Skeletal muscle tissue (tissue), 4 donors: ENCODE data around the gene ZNF747. TPM values are rescaled to one million over a fixed set of nuclear protein-coding genes. Genes with fewer than 3 reads are reported as not detected.

Experiments used
- H3K27ac ChIP-seq: one replicate; pipeline ENCODE4 v1.7.0; 2013; ENCODE audit warnings: mild to moderate bottlenecking, low read depth, low read length, inconsistent platforms
- H3K27me3 ChIP-seq, 3 donors: one replicate each; pipeline ENCODE4 v1.7.0; 2013; ENCODE audit warnings: low read length in 3 of 3; ENCODE audit not compliant: control insufficient read depth in 3 of 3, insufficient read depth in 3 of 3
- H3K36me3 ChIP-seq, 3 donors: one replicate each; pipeline ENCODE4 v1.7.0; 2013; ENCODE audit warnings: low read length in 3 of 3; ENCODE audit not compliant: control insufficient read depth in 3 of 3, insufficient read depth in 3 of 3
- H3K4me1 ChIP-seq, 3 donors: one replicate each; pipeline ENCODE4 v1.7.0; 2013; ENCODE audit warnings: low read length in 3 of 3, mild to moderate bottlenecking in 3 of 3; ENCODE audit not compliant: control insufficient read depth in 3 of 3, insufficient read depth in 3 of 3
- H3K4me3 ChIP-seq, 3 donors: one replicate each; pipeline ENCODE4 v1.7.0; 2013; ENCODE audit warnings: low read length in 3 of 3
- H3K9ac ChIP-seq, 3 donors: one replicate each; pipeline ENCODE4 v1.7.0; 2013; ENCODE audit warnings: low read length in 3 of 3, mild to moderate bottlenecking in 3 of 3, moderate library complexity in 2 of 3, low read depth in 1 of 3
- H3K9me3 ChIP-seq, 3 donors: one replicate each; pipeline ENCODE4 v1.7.0; 2013; ENCODE audit warnings: low read length in 3 of 3; ENCODE audit not compliant: control insufficient read depth in 3 of 3
- total RNA-seq: library from RNA; depleted of rRNA; stranded (reverse); fragments of >200 nt; gene quantifications from one replicate; pipeline ENCODE4 v1.2.3, GENCODE V29; 2014
- donor health status: Osteomylitis.

Gene ZNF747
- total RNA-seq, 1 donor from 2014 or later = 8.4 TPM

DNA sequence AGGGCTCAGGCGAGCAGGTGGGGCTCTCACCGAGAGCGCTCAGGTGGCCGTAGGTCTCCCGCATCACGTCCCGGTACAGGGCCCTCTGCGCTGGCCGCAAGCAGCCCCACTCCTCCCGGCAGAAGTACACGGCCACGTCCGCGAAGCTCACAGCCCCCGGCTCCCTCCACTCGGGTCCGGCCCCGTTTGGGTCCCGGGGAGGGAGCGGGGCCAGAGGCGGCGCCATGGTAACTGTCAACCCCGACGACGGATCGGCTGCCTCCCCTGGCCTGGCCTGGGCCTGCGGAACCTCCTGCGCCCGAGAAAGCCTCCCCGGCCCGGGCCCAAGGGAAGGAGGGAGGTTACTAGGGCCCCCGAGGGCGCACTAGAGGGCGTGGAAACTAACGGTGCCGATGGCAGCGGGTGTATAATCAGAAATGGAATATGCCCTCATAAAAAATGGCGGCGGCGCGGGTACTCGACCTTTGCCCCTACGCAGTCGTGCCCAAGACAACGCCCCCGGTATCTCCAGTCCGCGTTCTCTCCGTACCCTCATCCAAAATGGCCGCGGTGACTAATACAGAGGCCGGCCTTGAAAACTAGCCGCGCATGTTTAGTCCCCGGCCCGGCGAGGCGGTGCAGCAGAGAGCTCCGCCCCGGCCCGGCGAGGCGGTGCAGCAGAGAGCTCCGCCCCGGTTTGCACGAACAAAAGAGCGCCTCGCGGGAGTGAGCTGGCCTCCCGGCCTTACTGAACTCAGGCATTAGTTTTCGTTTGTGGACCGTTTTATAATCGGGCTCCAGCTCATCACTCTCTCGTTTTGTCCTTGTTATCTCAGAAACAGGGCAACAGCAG is 23.5 kb upstream of the ZNF747 start, which contains the start of gene ZNF764:
Gene ZNF764, minus strand, starts transcription at position 418 of the 832 bp plus-strand sequence. Its CDS starts 192 bp downstream, at position 226.
- Histone ChIP-seq H3K4me1 (peaks cover 23 to 32% (median 23%) of the 10 kb centered on the region in 3 donors), H3K4me3 (peak within 1 kb of the TSS; percentile 80 to 88 (median 86)), H3K27ac (peak within 1 kb of the TSS; percentile 97), H3K27me3 (peaks cover 0 to 2% (median 0%) of the 10 kb centered on the region in 3 donors), H3K9ac (peak within 1 kb of the TSS; percentile 89 to 95 (median 94)), H3K9me3 (no peaks in the 10 kb centered on the region), H3K36me3 (peaks cover 13 to 18% (median 13%) of the 10 kb centered on the region in 3 donors)

DNA sequence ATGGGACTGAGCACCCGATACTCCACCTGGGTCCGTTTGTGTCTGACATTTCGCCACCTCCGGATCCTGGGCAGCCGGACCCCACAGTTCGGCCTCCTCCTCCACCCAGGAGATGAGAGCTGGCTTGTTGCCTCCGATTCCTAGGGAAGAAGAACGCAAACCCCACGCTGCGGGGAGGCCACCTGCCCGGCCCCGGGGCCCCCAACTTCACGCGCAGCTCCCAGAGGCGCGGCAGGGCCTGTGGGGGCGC is 23.0 kb upstream of the ZNF747 start:
- peak overlapping the region; percentile 80 to 88 (median 86) for H3K4me3 ChIP-seq
- H3K9me3 ChIP-seq = no peaks in the 10 kb centered on the region
- peak overlapping the region; percentile 89 to 95 (median 94) for H3K9ac ChIP-seq
- H3K36me3 ChIP-seq = peaks cover 13 to 23% (median 18%) of the 10 kb centered on the region in 3 donors
- H3K27ac ChIP-seq = peak overlapping the region; percentile 97
- peaks cover 26 to 35% (median 27%) of the 10 kb centered on the region in 3 donors for H3K4me1 ChIP-seq
- peaks cover 0 to 2% (median 0%) of the 10 kb centered on the region in 3 donors for H3K27me3 ChIP-seq

DNA sequence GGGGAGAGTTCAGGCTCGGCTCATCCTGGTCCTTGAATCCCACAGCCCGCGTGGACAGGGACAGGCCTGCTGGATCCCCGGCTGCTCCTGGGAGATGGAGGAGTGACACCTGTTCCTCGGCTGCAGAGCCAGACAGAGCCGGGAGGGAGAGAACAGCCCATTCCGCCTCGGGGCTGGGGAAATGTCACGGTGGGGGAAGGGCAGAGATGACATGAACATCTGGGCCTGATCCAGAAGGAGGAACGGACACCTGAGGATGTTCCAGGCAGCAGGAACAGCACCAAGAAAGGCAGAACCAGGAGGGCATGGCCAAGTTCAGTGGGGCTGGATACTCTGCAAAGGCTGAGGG is 21.4 kb upstream of the ZNF747 start:
- H3K36me3 ChIP-seq = peaks cover 13 to 24% (median 19%) of the 10 kb centered on the region in 3 donors
- H3K27ac ChIP-seq = no peak overlapping the region
- no peaks in the 10 kb centered on the region for H3K27me3 ChIP-seq
- H3K9me3 ChIP-seq = no peaks in the 10 kb centered on the region
- no peak overlapping the region for H3K4me3 ChIP-seq
- H3K4me1 ChIP-seq = peaks cover 26 to 34% (median 27%) of the 10 kb centered on the region in 3 donors
- peak overlapping the region in 1 of 3 donors; percentile 33 for H3K9ac ChIP-seq

DNA sequence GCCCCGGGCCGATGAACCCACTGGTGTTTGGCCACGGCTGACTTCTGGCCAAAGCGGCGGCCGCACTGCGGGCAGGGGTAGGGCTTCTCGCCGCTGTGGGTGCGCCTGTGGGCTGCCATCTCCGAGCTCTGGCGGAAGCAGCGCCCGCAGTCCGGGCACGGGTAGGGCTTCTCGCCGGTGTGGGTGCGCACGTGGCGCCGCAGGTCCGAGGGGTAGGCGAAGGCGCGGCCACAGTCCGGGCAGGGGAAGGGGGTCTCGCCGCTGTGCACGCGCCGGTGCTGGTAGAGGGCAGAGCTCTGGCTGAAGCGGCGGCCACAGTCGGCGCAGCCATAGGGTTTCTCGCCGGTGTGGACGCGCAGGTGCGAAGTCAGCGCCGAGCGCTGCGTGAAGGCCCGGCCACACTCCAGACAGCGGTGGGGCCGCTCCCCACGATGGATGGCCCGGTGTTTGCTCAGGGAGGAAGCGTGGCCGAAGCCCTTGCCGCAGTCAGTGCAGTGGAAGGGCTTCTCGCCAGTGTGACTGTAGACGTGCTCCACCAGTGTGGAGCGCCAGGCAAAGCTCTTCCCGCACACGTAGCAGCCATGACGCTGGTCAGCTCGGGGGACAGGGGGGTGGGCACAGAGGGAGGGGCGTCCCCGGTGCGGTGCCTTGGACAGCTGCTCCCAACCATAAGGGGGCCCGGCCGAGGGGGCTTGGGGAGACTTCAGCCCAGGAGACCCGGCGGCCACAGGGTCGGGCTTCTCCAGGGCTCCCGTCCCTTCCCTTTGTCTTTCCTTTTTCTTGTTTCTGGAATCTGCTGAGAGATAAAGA is 20.9 kb upstream of the ZNF747 start:
- H3K27ac ChIP-seq = no peak overlapping the region
- H3K4me3 ChIP-seq = no peak overlapping the region
- no peaks in the 10 kb centered on the region for H3K9me3 ChIP-seq
- H3K9ac ChIP-seq = no peak overlapping the region
- peaks cover 13 to 24% (median 19%) of the 10 kb centered on the region in 3 donors for H3K36me3 ChIP-seq
- H3K27me3 ChIP-seq = no peaks in the 10 kb centered on the region
- H3K4me1 ChIP-seq = peaks cover 23 to 31% (median 24%) of the 10 kb centered on the region in 3 donors

DNA sequence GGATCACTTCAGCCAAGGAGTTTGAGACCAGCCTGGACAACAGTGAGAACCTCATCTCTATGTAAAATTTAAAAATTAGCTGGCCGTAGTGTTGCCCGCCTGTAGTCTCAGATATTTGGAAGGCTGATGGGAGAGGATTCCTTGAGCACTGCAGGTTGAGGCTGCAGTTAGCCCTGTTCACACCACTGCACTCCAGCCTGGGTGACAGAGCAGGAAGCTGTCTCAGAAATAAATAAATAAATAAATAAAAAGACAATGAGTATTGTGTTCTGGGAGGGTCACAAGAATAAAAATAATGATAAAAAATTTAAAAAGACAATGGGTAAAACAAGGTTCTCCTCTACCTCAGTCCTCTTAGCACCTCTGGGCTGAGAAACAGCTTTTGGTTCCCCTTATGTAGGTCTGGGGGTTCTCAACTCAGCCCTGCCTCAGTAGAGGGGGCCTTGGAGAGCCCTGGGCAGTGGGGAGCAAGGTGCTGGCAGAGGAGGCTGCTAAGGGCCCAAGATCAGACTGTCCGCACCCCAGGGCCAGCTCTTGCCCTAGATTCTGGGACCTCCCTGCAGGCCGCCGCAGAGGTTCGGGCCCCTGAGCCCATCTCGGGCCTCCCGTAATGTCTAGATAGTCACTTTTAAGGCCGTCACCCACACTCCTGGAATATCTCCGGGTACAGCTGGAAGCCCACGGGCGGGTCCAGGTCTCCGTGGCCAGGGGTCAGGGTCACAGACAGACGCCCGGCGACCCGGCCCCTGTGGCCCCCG is 20.1 kb upstream of the ZNF747 start:
- H3K4me1 ChIP-seq = peaks cover 23 to 31% (median 24%) of the 10 kb centered on the region in 3 donors
- H3K9me3 ChIP-seq = no peaks in the 10 kb centered on the region
- H3K36me3 ChIP-seq = peaks cover 13 to 24% (median 19%) of the 10 kb centered on the region in 3 donors
- no peak overlapping the region for H3K9ac ChIP-seq
- H3K27me3 ChIP-seq = no peaks in the 10 kb centered on the region
- H3K27ac ChIP-seq = no peak overlapping the region
- H3K4me3 ChIP-seq = no peak overlapping the region

DNA sequence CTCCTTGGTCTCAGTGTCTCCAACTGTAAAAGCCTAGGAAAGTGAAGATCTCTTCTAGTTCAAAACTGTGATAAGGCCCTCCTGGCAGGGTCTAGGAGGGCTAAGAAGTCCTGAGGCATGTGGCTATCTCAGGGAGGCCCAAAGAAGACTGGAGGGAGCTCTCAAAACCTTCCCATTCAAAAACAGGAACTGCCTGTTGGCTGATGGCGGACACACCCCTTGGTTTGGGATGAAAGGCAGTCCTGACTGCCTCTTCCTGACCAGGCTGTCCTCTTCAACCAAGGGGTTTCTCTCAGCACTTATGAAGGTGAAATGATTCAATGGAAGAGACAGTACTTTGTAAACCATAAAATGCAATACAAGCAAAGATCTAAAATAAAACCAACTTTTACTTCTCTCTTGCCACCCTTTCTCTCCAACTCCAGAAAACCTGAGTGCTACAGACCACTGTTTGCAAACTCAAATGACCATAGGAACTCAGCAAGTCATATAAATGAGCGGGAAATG is 18.8 kb upstream of the ZNF747 start:
- H3K4me3 ChIP-seq = no peak overlapping the region
- H3K27ac ChIP-seq = no peak overlapping the region
- no peaks in the 10 kb centered on the region for H3K27me3 ChIP-seq
- peaks cover 13 to 24% (median 19%) of the 10 kb centered on the region in 3 donors for H3K36me3 ChIP-seq
- H3K4me1 ChIP-seq = peaks cover 17 to 32% (median 23%) of the 10 kb centered on the region in 3 donors
- no peaks in the 10 kb centered on the region for H3K9me3 ChIP-seq
- H3K9ac ChIP-seq = peak overlapping the region in 1 of 3 donors; percentile 0

DNA sequence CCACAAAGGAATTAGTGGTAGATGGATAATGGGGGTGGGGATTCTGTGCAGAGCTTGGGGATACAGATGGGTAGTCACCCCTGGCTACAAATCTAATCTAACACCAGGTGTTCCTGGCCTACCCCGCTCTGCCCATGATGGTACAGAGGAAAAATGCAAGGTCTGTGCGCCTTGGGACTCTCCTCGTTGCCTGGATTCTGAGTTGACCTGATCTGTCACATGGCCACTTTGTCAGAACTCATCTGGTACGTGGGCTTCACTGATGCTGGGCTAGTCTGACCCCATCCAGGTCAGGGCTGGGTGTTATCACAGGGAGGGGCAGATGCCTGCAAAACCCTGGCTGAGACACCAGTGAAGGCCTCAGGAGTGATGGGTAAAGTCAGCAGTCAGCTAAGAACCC is 18.3 kb upstream of the ZNF747 start:
- Histone ChIP-seq H3K9ac (peak overlapping the region in 1 of 3 donors; percentile 0), H3K36me3 (peaks cover 13 to 24% (median 19%) of the 10 kb centered on the region in 3 donors), H3K27me3 (no peaks in the 10 kb centered on the region), H3K4me1 (peaks cover 17 to 32% (median 23%) of the 10 kb centered on the region in 3 donors), H3K27ac (no peak overlapping the region), H3K4me3 (no peak overlapping the region), H3K9me3 (no peaks in the 10 kb centered on the region)

DNA sequence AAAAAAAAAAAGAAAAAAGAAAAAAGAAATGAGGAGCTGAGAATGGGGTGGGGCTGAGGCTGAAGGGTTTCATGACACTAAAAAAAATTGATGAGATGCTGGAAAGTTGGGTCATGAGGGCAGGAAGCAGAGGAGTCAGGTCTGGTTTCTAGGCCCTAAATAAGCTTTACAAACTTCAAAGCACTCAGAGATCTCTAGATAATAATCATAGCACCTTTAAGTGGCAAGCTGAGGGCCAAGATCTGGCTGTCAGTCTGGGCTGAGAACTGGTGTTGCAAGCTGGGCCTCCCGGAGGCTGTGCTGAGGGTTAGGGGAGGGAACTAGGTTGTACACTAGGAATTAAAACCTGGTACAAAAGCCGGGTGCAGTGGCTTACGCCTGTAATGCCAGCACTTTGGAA is 17.1 kb upstream of the ZNF747 start:
- no peaks in the 10 kb centered on the region for H3K27me3 ChIP-seq
- H3K27ac ChIP-seq = no peak overlapping the region
- peaks cover 11 to 23% (median 19%) of the 10 kb centered on the region in 3 donors for H3K4me1 ChIP-seq
- no peak overlapping the region for H3K9ac ChIP-seq
- peaks cover 13 to 24% (median 19%) of the 10 kb centered on the region in 3 donors for H3K36me3 ChIP-seq
- no peaks in the 10 kb centered on the region for H3K9me3 ChIP-seq
- H3K4me3 ChIP-seq = no peak overlapping the region

DNA sequence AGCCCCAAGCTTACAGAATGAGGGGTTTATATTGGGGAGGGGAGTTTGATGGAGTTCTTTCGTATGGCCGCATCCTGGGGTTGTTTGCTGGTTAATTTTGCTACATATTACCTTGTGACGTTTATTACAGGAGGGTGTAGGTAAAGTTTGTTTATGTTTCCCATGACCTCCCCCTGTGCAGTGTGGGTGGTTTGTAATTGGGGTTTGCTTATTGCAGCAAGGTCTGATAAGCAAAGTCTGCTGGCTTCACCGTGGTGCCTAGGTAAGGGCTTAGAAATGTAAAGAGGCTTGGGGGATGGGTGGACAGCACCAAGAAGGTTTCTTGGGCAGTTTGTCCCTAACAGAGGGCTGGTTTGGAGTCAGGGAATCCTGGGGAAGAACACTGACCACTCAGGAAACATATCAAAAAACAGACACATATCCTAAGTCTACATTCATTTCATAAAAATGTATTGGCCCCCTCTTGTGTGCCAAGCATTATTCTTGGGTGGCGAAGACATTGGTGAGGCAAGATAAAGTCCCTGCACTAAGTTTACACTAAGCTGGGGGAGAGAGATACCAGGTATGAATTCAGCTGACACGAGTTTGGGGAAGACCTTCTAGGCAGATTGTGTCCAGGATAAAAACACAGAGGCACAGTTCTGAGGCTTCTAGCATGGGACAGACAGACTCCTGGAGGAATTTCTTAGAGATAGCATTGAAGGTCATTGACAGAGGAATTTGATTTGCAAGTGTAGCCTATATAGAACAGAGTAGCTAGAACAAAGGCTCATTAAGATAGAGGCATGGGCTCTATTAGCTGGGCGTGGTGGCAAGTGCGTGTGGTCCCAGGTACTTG is 14.0 kb upstream of the ZNF747 start:
- Histone ChIP-seq H3K27me3 (no peaks in the 10 kb centered on the region), H3K4me3 (no peak overlapping the region), H3K4me1 (peaks cover 8 to 15% (median 12%) of the 10 kb centered on the region in 3 donors), H3K9ac (peak overlapping the region in 1 of 3 donors; percentile 32), H3K9me3 (no peaks in the 10 kb centered on the region), H3K36me3 (peaks cover 2 to 9% (median 8%) of the 10 kb centered on the region in 3 donors), H3K27ac (no peak overlapping the region)
